Stimulated activated CD8-positive, alpha-beta memory T cell treated with anti-CD3 and anti-CD28 coated beads, Interleukin-7, amount 100 ng/mL, for 1 hour (primary cell): ENCODE results near the gene FETUB.
"Not testable (repeated sequence)": the region's sequence is repeated elsewhere in the genome, so short reads cannot be mapped to it uniquely, and the experiment has no call there.

ENCODE experiments used
- DNase-seq, 2 donors: peaks; one replicate each; pipeline ENCODE4 v3.0.0-alpha.2; 2020; ENCODE audit warnings: low read depth in 2 of 2

FETUB gene

GRCh38 chr3:186671051-186671450 lies 30.9 kb downstream of the FETUB start:
- no peak for DNase-seq

DNA sequence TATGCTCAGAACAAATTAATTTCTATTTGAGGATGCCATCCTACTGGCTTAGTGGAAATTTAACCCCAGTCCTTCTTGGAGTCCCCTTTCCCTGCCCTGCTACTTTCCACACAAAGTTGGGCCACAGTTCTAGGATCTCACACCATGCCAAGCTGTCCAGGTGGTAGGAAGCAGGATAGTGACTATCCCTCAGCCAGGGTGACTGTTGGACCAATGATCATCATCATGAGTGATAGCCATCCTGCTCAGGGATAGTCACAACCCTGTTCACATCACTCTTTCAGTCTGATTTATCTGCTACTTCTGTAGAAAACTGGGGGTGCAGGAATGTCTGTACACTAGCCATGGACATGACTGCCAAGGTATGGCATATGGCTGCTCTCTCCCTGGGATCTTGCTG lies 38.4 kb downstream of the FETUB start:
- DNase-seq, result no peak

DNA sequence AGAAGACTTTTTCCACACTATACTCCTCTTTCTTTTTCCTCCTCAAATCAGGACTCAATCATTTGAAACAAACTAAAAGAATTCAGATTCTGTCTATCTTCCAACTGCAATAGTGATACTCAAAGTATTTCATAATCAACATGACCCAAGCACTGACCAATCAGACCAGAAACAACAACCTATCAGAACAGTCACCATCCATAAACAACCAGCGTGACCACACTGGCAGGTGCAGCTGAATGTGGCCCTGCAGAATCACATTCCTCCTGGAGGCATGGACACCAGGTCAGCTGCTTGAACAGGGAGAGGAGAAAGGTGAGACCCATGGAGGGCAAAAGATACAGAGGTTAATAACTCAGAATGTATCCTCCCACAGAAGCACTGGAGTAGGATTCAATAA lies 39.0 kb downstream of the FETUB start:
- DNase-seq, result no peak

DNA sequence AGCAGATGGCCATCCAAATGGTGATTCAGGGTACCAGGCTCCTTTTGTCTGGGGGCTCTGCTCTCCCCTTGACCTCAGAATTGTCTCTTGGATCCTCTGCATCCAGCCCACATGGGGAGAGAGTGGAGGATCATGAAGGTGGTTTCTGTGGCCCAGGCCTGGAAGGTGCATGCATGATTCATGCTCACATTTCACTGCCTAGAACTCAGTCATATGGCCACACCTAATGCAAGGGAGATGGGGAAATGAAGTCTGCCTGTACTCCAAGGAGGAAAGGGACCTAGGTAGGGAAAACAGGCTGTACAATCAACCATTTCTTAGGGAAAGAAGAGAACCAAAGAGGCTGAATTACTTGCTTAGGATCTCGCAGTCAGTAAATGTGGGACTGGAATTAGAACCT lies 40.7 kb downstream of the FETUB start:
- no peak for DNase-seq

DNA sequence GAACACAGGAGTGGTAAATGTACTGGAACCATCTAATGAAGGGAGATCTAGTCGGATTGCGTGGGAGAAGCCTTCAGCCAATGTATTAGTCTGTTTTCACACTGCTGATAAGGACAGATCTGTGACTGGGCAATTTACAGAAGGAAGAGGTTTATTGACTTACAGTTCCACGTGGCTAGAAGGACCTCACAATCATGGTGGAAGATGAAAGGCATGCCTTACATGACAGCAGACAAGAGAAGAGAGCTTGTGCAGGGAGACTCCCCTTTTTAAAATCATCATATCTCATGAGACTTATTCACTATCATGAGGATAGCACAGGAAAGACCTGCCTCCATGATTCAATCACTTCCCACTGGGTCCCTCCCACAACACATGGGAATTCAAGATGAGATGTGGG lies 42.6 kb downstream of the FETUB start:
- DNase-seq, result no peak

- DNase-seq, result no peak
Observed at GRCh38 chr3:186683979-186684378, 43.8 kb downstream of the FETUB start.

DNA sequence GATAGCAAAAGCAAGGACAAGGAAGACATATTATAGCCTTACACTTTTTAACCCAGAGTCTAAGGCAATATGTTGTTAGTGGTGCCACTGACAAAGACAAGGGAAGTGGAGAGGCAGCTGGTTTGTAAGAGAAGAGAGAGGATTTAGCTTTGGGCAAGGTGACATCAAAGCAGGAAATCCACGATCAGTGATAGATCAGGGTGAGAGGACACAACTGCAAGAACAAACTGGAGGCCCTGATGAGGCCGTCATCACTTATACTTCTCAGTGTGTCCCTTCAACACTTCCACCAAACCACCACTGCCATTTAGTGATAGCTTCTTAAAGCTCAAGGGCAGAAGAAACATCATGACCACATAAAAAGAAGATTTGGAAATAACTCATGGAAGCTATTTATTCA lies 46.3 kb downstream of the FETUB start:
- not testable (repeated sequence) for DNase-seq

DNA sequence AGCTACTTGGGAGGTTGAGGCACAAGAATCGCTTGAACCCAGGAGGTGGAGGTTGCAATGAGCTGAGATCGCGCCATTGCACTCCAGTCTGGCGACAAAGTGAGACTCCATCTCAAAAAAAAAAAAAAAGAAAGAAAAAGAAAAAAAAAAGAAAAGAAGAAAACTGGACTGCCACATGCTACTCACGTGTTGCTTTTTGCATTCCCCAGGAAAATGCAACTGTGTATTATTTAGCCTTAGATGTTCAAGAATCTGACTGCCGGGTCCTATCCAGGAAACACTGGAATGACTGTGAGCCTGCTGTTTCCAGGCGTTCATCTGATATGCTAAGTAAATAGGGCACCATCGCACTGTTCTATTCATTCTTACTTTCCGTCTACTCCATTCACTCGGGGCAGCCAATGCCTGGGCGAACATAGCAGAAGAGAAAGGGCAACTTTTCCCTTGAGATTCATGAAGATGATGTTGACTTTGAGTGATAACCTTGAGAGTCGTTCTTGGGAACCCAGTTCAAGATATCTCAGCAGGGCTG lies 47.0 kb downstream of the FETUB start:
- DNase-seq, result no peak

- not testable (repeated sequence) for DNase-seq
Observed at GRCh38 chr3:186690304-186690703, 50.1 kb downstream of the FETUB start.

- no peak for DNase-seq
Observed at GRCh38 chr3:186691676-186692075, 51.5 kb downstream of the FETUB start.

GRCh38 chr3:186693843-186694242 lies 53.6 kb downstream of the FETUB start:
- DNase-seq, result no peak

- no peak for DNase-seq
Observed at GRCh38 chr3:186694288-186695032, 54.3 kb downstream of the FETUB start.

DNA sequence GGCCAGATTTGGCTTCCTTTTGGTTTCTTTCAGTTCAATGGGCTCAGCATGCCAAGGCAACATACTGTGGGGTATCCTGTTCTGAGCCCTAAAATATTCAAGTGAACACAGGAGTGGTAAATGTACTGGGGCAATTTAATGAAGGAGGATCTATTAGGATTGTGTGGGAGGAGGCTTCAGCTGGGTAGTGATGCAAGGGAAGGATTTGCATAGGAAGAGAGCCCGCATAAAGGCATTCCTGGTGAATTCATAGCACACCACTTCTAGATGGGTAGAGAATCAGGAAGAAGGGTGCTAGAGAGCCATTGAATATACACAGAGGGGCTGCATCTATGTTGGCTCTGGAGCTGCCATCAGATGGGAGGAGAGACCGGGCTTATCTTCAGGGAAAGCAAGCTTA lies 56.3 kb downstream of the FETUB start:
- no peak for DNase-seq

DNA sequence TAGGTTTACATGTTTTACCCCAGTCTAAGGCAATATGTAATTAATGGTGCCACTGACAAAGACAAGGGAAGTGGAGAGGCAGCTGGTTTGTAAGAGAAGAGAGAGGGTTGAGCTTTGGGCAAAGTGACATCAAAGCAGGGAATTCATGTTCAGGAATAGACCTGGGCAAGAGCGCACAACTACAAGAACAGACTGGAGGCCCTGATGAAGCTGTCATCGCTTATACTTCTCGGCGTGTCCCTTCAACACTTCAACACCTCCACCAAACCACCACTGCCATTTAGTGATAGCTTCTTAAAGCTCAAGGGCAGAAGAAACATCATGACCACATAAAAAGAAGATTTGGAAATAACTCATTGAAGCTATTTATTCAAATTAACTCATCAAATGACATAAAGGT lies 57.3 kb downstream of the FETUB start:
- no peak for DNase-seq

- no peak for DNase-seq
Observed at GRCh38 chr3:186700267-186700666, 60.1 kb downstream of the FETUB start.

- DNase-seq, result not testable (repeated sequence)
Observed at GRCh38 chr3:186702451-186702850, 62.3 kb downstream of the FETUB start.
